WERI-Rb-1 (cell line): ENCODE results near the gene PIP5K1B.

Source experiments
- DNase-seq: peaks from one replicate; pipeline ENCODE4 v3.0.0-alpha.2; 2020
- H3K27ac ChIP-seq: fragments of 250-450 bp; sonication (Bioruptor Pico); 2 replicates; pipeline ENCODE4 v1.5.1; 2020; ENCODE audit warnings: mild to moderate bottlenecking, moderate library complexity
- H3K27me3 ChIP-seq: fragments of 250-450 bp; sonication (Bioruptor Pico); 2 replicates; pipeline ENCODE4 v1.5.1; 2021; ENCODE audit warnings: mild to moderate bottlenecking, low read depth, moderate library complexity; ENCODE audit not compliant: insufficient read depth, severe bottlenecking
- H3K36me3 ChIP-seq: fragments of 250-450 bp; sonication (Bioruptor Pico); 2 replicates; pipeline ENCODE4 v1.5.1; 2020; ENCODE audit warnings: mild to moderate bottlenecking, moderate library complexity
- H3K4me3 ChIP-seq: 2 replicates; pipeline ENCODE4 v1.5.1; 2011; ENCODE audit warnings: low read depth, mild to moderate bottlenecking, control low read depth, low read length
- H3K9me3 ChIP-seq: fragments of 250-450 bp; sonication (Bioruptor Pico); 2 replicates; pipeline ENCODE4 v1.5.1; 2021; ENCODE audit warnings: mild to moderate bottlenecking, moderate library complexity; ENCODE audit not compliant: severe bottlenecking
- TF ChIP-seq, protein P1 (sequence below): IDR thresholded peaks from 2 replicates; pipeline ENCODE4 v1.5.1; 2011; ENCODE audit warnings: low read depth, mild to moderate bottlenecking, control low read depth, inconsistent platforms, low read length

Gene PIP5K1B

DNA sequence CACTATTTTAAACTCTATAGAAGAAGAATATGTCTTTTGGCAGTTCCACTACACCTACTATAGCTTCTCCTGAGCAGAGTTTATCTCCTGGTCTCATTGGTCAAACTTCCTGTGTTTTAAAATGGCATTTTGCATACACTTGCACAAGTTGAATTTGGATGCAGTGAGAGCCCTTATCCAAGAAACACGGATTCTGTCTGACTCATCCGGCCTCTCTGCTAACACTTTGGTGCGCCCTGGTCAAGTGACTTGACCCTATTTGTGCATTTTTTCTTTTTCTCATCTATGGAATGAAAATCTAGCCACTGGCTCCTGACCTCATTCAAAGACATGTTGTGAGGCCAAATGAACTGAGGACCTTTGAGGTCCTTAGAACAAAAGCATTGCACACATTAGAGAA, 20.0 kb downstream of the PIP5K1B start:
- no peak for DNase-seq
- Histone ChIP-seq H3K27ac (no peak overlapping the region), H3K27me3 (peaks cover 57% of the 10 kb centered on the region), H3K9me3 (no peaks in the 10 kb centered on the region), H3K4me3 (no peak overlapping the region), H3K36me3 (no peaks in the 10 kb centered on the region)
- TF ChIP-seq, protein P1, sequence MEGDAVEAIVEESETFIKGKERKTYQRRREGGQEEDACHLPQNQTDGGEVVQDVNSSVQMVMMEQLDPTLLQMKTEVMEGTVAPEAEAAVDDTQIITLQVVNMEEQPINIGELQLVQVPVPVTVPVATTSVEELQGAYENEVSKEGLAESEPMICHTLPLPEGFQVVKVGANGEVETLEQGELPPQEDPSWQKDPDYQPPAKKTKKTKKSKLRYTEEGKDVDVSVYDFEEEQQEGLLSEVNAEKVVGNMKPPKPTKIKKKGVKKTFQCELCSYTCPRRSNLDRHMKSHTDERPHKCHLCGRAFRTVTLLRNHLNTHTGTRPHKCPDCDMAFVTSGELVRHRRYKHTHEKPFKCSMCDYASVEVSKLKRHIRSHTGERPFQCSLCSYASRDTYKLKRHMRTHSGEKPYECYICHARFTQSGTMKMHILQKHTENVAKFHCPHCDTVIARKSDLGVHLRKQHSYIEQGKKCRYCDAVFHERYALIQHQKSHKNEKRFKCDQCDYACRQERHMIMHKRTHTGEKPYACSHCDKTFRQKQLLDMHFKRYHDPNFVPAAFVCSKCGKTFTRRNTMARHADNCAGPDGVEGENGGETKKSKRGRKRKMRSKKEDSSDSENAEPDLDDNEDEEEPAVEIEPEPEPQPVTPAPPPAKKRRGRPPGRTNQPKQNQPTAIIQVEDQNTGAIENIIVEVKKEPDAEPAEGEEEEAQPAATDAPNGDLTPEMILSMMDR: no peak

DNA sequence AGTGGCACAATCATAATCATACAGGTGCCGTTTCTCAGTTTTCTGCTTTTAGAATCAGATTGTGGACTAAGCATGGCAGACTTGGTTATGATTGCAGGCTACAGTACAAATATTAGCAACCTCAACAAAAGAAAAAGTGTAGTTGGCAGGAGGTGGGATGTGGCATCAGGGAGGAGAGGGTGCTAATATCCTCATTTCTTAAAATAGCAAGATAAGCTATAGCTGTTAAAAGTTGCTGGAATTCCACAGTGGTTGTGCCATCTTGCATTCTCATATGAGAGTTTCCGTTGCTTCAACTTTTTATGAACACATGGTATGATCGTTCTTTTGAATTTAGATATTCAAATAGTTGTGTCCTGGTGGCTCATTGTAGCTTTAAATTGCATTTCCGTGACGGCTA, 21.4 kb downstream of the PIP5K1B start:
- Histone ChIP-seq H3K27me3 (peaks cover 52% of the 10 kb centered on the region), H3K27ac (no peak overlapping the region), H3K9me3 (no peaks in the 10 kb centered on the region), H3K4me3 (no peak overlapping the region), H3K36me3 (no peaks in the 10 kb centered on the region)
- no peak for DNase-seq
- TF ChIP-seq, protein P1: no peak

DNA sequence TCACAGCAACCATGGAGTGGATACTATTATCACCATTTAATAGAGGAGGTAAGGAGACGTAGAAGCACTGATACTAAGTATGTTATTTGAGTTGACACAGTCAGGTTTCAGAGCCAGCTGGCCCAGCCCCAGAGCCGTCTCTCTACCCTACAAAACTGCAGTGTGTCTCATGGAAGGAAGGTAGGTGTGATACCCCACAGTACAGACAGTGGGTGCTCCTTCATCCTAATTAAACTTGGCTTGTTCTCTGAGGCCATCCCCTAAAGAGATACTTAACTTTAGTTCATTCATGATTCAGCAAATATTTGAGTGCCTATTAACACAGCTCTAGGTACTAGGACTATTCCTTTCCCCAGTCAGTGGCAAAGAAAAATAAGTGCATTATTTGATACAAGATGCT, 22.6 kb downstream of the PIP5K1B start:
- H3K36me3 ChIP-seq: no peaks in the 10 kb centered on the region
- peaks cover 48% of the 10 kb centered on the region for H3K27me3 ChIP-seq
- TF ChIP-seq, protein P1: no peak
- no peaks in the 10 kb centered on the region for H3K9me3 ChIP-seq
- H3K4me3 ChIP-seq: no peak overlapping the region
- H3K27ac ChIP-seq: no peak overlapping the region
- DNase-seq: no peak

DNA sequence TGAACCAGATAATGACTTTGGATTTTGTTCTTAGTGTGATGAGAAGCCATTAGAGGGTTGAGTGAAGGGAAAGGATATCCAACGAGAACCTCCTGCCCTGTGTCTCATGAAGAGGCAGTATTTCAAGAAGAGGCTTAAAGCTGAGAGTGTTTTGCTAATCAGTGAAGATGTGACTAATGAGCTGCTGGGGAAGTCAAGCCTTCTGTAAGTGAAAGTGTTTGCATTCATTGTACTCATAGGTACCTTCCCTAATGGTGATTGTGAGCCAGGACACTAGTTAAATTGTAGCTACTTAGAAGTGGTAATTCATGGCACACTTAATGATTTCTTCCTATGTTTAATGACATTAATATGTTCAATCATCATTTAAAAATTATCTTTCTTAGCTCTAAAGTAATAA, 23.7 kb downstream of the PIP5K1B start:
- Histone ChIP-seq H3K9me3 (no peaks in the 10 kb centered on the region), H3K27ac (no peak overlapping the region), H3K4me3 (no peak overlapping the region), H3K36me3 (no peaks in the 10 kb centered on the region), H3K27me3 (peaks cover 47% of the 10 kb centered on the region)
- TF ChIP-seq, protein P1: no peak
- no peak for DNase-seq

DNA sequence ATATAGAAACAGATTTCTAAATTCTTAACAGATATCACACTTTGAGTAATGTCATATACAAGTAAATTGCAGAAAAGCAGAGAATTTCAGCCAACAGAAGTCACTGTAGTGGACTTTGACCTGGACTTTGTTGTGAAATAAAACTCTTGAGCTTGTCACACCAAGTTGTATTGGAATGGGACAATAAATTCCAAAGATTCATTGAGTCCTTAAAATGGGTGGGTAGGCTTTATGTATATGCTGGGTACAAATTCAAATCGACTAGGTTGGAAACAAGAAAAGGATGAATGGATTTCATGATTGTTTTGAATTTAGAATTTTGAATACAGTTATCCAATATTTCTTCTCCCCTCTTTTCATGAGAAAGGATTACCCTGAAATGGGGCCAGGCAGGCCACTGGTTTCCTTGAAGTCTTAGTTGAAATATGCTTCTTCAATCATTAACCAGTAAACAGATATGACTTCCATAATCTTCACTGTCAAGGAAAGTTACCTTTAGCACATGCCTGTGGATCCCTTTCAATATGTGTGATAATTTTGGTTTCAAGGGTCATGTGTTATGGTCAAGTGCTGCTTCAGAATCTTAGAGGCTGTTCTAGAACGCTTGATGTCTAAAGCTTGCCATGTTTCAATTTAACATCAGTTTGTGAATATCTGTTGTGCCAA, 25.7 kb downstream of the PIP5K1B start:
- no peaks in the 10 kb centered on the region for H3K9me3 ChIP-seq

More for the DNA sequence above, 25.7 kb downstream of the PIP5K1B start:
- TF ChIP-seq, protein P1: no peak
- H3K27ac ChIP-seq: no peak overlapping the region
- no peak for DNase-seq
- H3K27me3 ChIP-seq: peaks cover 44% of the 10 kb centered on the region
- H3K36me3 ChIP-seq: no peaks in the 10 kb centered on the region
- no peak overlapping the region for H3K4me3 ChIP-seq
